HEK293 (cell line): ENCODE data around the gene SENP2.

Source experiments
- GLIS1 ChIP-seq: fragments of 450-650 bp; formaldehyde crosslinking; IDR thresholded peaks from 2 replicates; pipeline ENCODE4 v1.5.1; 2016; ENCODE audit warnings: missing biosample characterization, missing genetic modification characterization
- HOXD13 ChIP-seq: sonication (generic); formaldehyde crosslinking; IDR thresholded peaks from 2 replicates; pipeline ENCODE4 v1.8.0; 2022; ENCODE audit warnings: missing genetic modification reagents, borderline replicate concordance
- KLF10 ChIP-seq: fragments of 450-650 bp; IDR thresholded peaks from 2 replicates; pipeline ENCODE4 v1.5.1; 2018; ENCODE audit warnings: missing biosample characterization, mild to moderate bottlenecking, missing genetic modification characterization
- KLF7 ChIP-seq: fragments of 450-650 bp; formaldehyde crosslinking; IDR thresholded peaks from 2 replicates; pipeline ENCODE4 v1.5.1; 2016; ENCODE audit warnings: missing biosample characterization, missing genetic modification characterization, borderline replicate concordance
- YY1 ChIP-seq: fragments of 450-650 bp; formaldehyde crosslinking; IDR thresholded peaks from 2 replicates; pipeline ENCODE4 v1.5.1; 2018; ENCODE audit warnings: missing biosample characterization, missing genetic modification characterization
- ZBTB48 ChIP-seq: fragments of 450-650 bp; formaldehyde crosslinking; IDR thresholded peaks from 2 replicates; pipeline ENCODE4 v1.5.1; 2016; ENCODE audit warnings: missing biosample characterization, missing genetic modification characterization
- ZFHX2 ChIP-seq: fragments of 450-650 bp; formaldehyde crosslinking; conservative IDR thresholded peaks from 2 replicates; pipeline ENCODE4 v1.5.1; 2016; ENCODE audit warnings: missing biosample characterization, missing genetic modification characterization
- ZFP69B ChIP-seq: fragments of 450-650 bp; formaldehyde crosslinking; IDR thresholded peaks from 2 replicates; pipeline ENCODE4 v1.5.1; 2016; ENCODE audit warnings: missing biosample characterization, missing genetic modification characterization
- ZIC2 ChIP-seq: fragments of 450-650 bp; formaldehyde crosslinking; IDR thresholded peaks from 2 replicates; pipeline ENCODE4 v1.5.1; 2016; ENCODE audit warnings: missing biosample characterization, missing genetic modification characterization
- ZNF112 ChIP-seq: fragments of 450-650 bp; formaldehyde crosslinking; IDR thresholded peaks from 2 replicates; pipeline ENCODE4 v1.5.0; 2017; ENCODE audit warnings: missing biosample characterization, missing genetic modification characterization
- ZNF132 ChIP-seq: fragments of 450-650 bp; formaldehyde crosslinking; IDR thresholded peaks from 2 replicates; pipeline ENCODE4 v1.5.1; 2017; ENCODE audit warnings: missing biosample characterization, missing genetic modification characterization, borderline replicate concordance
- ZNF335 ChIP-seq: fragments of 450-650 bp; formaldehyde crosslinking; conservative IDR thresholded peaks from 2 replicates; pipeline ENCODE4 v1.5.1; 2016; ENCODE audit warnings: missing biosample characterization, missing genetic modification characterization
- ZNF394 ChIP-seq: fragments of 450-650 bp; formaldehyde crosslinking; IDR thresholded peaks from 2 replicates; pipeline ENCODE4 v1.5.1; 2016; ENCODE audit warnings: missing biosample characterization, missing genetic modification characterization, mild to moderate bottlenecking, moderate library complexity, borderline replicate concordance
- ZNF404 ChIP-seq: fragments of 450-650 bp; formaldehyde crosslinking; IDR thresholded peaks from 2 replicates; pipeline ENCODE4 v1.5.1; 2017; ENCODE audit warnings: missing biosample characterization, missing genetic modification characterization
- ZNF48 ChIP-seq: fragments of 450-650 bp; formaldehyde crosslinking; IDR thresholded peaks from 2 replicates; pipeline ENCODE4 v1.5.1; 2016; ENCODE audit warnings: missing biosample characterization, missing genetic modification characterization
- ZNF555 ChIP-seq: fragments of 450-650 bp; formaldehyde crosslinking; conservative IDR thresholded peaks from 2 replicates; pipeline ENCODE4 v1.5.1; 2017; ENCODE audit warnings: missing biosample characterization, mild to moderate bottlenecking, missing genetic modification characterization, inconsistent platforms
- ZNF560 ChIP-seq: fragments of 450-650 bp; formaldehyde crosslinking; IDR thresholded peaks from 2 replicates; pipeline ENCODE4 v1.5.1; 2017; ENCODE audit warnings: missing biosample characterization, missing genetic modification characterization, borderline replicate concordance
- ZNF585B ChIP-seq: fragments of 450-650 bp; formaldehyde crosslinking; IDR thresholded peaks from 2 replicates; pipeline ENCODE4 v1.5.1; 2016; ENCODE audit warnings: missing biosample characterization, missing genetic modification characterization
- ZNF596 ChIP-seq: fragments of 450-650 bp; IDR thresholded peaks from 2 replicates; pipeline ENCODE4 v1.5.0; 2018; ENCODE audit warnings: missing biosample characterization, mild to moderate bottlenecking, missing genetic modification characterization, moderate library complexity
- ZNF621 ChIP-seq: fragments of 450-650 bp; formaldehyde crosslinking; IDR thresholded peaks from 2 replicates; pipeline ENCODE4 v1.5.1; 2017; ENCODE audit warnings: missing biosample characterization, missing genetic modification characterization
- ZNF658 ChIP-seq: fragments of 450-650 bp; formaldehyde crosslinking; IDR thresholded peaks from 2 replicates; pipeline ENCODE4; 2016; ENCODE audit warnings: missing biosample characterization, missing genetic modification characterization
- ZNF76 ChIP-seq: fragments of 450-650 bp; formaldehyde crosslinking; IDR thresholded peaks from 2 replicates; pipeline ENCODE4; 2016; ENCODE audit warnings: low read depth, missing biosample characterization, missing genetic modification characterization, borderline replicate concordance
- ZNF830 ChIP-seq: fragments of 450-650 bp; IDR thresholded peaks from 2 replicates; pipeline ENCODE4 v1.5.0; 2018; ENCODE audit warnings: missing biosample characterization, missing genetic modification characterization, low read depth, mild to moderate bottlenecking, moderate library complexity
- TF ChIP-seq, protein P1 (sequence below): fragments of 450-650 bp; formaldehyde crosslinking; IDR thresholded peaks from 2 replicates; pipeline ENCODE4 v1.5.1; 2016; ENCODE audit warnings: missing biosample characterization, missing genetic modification characterization, borderline replicate concordance
- TF ChIP-seq, protein P2 (sequence below): fragments of 450-650 bp; formaldehyde crosslinking; IDR thresholded peaks from 2 replicates; pipeline ENCODE4 v1.5.1; 2016; ENCODE audit warnings: missing biosample characterization, missing genetic modification characterization
- TF ChIP-seq, protein P3 (sequence below): fragments of 450-650 bp; formaldehyde crosslinking; IDR thresholded peaks from 2 replicates; pipeline ENCODE4 v1.5.1; 2016; ENCODE audit warnings: missing biosample characterization, missing genetic modification characterization
- TF ChIP-seq, protein P4 (sequence below): fragments of 450-650 bp; formaldehyde crosslinking; IDR thresholded peaks from 2 replicates; pipeline ENCODE4 v1.5.1; 2017; ENCODE audit warnings: missing biosample characterization, missing genetic modification characterization
- TF ChIP-seq, protein P5 (sequence below): fragments of 450-650 bp; formaldehyde crosslinking; IDR thresholded peaks from 2 replicates; pipeline ENCODE4 v1.5.1; 2016; ENCODE audit warnings: missing biosample characterization, missing genetic modification characterization
- TF ChIP-seq, protein P6 (sequence below): fragments of 450-650 bp; formaldehyde crosslinking; IDR thresholded peaks from 2 replicates; pipeline ENCODE4 v1.5.1; 2016; ENCODE audit warnings: missing biosample characterization, missing genetic modification characterization

Gene SENP2

DNA sequence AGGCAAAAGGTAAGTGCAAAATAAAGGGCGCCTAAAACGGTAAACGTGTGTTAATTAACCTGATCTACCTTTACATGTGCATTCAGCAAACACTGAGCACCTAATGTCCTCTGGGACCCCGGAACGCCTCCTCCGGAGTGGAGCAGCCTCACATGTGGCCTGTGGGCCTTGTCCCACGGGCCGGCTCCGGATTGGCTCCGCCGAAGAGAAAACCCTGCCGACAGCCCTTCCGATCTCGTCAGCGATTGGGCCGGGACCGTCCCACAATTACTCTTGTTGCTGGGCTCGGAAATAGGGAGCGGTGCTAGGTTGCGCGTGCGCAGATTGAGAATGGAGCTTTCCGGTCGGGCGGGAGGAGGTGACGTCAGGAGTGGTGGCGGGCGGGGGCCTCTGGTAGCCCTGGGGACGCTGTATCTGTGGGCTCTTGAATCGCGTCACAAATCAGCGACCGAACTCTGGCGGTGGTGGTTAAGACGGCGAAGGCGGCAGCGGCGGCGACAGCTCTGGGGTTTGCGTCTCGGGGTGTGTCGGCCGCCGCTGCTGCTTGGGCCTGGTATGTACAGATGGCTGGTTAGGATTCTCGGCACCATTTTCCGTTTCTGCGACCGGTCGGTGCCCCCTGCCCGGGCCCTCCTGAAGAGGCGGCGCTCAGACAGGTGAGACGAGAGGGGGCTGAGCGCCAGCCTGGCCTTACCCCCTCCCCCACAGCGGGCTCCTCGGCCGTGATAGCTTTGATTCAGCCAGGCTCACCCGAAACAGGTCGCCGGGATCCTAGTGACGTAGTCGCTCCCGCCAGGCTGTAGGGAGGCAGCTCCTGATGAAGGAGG lies at the start of gene SENP2 (continued):
- TF ChIP-seq ZNF555 (tag by site-specific recombination) (no peak), HOXD13 (no peak), ZNF658 (tag by site-specific recombination) (no peak), ZNF404 (tag by site-specific recombination) (no peak), ZFP69B (peak; percentile 80; the same call in 1 of the 2 replicates), ZNF335 (peak; percentile 73), ZNF76 (tag by site-specific recombination) (peak; percentile 59; the same call in 1 of the 2 replicates), KLF10 (tag by site-specific recombination) (peak; percentile 99), ZNF585B (no peak), KLF7 (no peak), ZNF132 (tag by site-specific recombination) (no peak), ZBTB48 (tag by site-specific recombination) (0 out of 2 replicates have a peak, but pooled peaks have one; percentile 17), ZNF596 (no peak), ZNF621 (no peak), ZFHX2 (tag by site-specific recombination) (peak; percentile 57), YY1 (tag by site-specific recombination) (no peak), ZIC2 (tag by site-specific recombination) (peak; percentile 7; the same call in 1 of the 2 replicates), ZNF112 (no peak), ZNF830 (tag by site-specific recombination) (no peak), ZNF48 (tag by site-specific recombination) (no peak), ZNF394 (tag by site-specific recombination) (peak; percentile 77; the same call in 1 of the 2 replicates), ZNF560 (tag by site-specific recombination) (no peak), GLIS1 (tag by site-specific recombination) (no peak)
- TF ChIP-seq, protein P1, sequence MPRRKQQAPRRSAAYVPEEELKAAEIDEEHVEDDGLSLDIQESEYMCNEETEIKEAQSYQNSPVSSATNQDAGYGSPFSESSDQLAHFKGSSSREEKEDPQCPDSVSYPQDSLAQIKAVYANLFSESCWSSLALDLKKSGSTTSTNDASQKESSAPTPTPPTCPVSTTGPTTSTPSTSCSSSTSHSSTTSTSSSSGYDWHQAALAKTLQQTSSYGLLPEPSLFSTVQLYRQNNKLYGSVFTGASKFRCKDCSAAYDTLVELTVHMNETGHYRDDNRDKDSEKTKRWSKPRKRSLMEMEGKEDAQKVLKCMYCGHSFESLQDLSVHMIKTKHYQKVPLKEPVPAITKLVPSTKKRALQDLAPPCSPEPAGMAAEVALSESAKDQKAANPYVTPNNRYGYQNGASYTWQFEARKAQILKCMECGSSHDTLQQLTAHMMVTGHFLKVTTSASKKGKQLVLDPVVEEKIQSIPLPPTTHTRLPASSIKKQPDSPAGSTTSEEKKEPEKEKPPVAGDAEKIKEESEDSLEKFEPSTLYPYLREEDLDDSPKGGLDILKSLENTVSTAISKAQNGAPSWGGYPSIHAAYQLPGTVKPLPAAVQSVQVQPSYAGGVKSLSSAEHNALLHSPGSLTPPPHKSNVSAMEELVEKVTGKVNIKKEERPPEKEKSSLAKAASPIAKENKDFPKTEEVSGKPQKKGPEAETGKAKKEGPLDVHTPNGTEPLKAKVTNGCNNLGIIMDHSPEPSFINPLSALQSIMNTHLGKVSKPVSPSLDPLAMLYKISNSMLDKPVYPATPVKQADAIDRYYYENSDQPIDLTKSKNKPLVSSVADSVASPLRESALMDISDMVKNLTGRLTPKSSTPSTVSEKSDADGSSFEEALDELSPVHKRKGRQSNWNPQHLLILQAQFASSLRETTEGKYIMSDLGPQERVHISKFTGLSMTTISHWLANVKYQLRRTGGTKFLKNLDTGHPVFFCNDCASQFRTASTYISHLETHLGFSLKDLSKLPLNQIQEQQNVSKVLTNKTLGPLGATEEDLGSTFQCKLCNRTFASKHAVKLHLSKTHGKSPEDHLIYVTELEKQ (tag by site-specific recombination), result 0 out of 2 replicates have a peak, but pooled peaks have one; percentile 9
- TF ChIP-seq, protein P2, sequence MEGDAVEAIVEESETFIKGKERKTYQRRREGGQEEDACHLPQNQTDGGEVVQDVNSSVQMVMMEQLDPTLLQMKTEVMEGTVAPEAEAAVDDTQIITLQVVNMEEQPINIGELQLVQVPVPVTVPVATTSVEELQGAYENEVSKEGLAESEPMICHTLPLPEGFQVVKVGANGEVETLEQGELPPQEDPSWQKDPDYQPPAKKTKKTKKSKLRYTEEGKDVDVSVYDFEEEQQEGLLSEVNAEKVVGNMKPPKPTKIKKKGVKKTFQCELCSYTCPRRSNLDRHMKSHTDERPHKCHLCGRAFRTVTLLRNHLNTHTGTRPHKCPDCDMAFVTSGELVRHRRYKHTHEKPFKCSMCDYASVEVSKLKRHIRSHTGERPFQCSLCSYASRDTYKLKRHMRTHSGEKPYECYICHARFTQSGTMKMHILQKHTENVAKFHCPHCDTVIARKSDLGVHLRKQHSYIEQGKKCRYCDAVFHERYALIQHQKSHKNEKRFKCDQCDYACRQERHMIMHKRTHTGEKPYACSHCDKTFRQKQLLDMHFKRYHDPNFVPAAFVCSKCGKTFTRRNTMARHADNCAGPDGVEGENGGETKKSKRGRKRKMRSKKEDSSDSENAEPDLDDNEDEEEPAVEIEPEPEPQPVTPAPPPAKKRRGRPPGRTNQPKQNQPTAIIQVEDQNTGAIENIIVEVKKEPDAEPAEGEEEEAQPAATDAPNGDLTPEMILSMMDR (tag by site-specific recombination), result 0 out of 2 replicates have a peak, but pooled peaks have one; percentile 22
- TF ChIP-seq, protein P3, sequence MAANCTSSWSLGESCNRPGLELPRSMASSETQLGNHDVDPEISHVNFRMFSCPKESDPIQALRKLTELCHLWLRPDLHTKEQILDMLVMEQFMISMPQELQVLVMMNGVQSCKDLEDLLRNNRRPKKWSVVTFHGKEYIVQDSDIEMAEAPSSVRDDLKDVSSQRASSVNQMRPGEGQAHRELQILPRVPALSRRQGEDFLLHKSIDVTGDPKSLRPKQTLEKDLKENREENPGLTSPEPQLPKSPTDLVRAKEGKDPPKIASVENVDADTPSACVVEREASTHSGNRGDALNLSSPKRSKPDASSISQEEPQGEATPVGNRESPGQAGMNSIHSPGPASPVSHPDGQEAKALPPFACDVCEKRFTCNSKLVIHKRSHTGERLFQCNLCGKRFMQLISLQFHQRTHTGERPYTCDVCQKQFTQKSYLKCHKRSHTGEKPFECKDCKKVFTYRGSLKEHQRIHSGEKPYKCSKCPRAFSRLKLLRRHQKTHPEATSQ, result no peak
- TF ChIP-seq, protein P4, sequence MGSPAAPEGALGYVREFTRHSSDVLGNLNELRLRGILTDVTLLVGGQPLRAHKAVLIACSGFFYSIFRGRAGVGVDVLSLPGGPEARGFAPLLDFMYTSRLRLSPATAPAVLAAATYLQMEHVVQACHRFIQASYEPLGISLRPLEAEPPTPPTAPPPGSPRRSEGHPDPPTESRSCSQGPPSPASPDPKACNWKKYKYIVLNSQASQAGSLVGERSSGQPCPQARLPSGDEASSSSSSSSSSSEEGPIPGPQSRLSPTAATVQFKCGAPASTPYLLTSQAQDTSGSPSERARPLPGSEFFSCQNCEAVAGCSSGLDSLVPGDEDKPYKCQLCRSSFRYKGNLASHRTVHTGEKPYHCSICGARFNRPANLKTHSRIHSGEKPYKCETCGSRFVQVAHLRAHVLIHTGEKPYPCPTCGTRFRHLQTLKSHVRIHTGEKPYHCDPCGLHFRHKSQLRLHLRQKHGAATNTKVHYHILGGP (tag by site-specific recombination), result no peak
- TF ChIP-seq, protein P5, sequence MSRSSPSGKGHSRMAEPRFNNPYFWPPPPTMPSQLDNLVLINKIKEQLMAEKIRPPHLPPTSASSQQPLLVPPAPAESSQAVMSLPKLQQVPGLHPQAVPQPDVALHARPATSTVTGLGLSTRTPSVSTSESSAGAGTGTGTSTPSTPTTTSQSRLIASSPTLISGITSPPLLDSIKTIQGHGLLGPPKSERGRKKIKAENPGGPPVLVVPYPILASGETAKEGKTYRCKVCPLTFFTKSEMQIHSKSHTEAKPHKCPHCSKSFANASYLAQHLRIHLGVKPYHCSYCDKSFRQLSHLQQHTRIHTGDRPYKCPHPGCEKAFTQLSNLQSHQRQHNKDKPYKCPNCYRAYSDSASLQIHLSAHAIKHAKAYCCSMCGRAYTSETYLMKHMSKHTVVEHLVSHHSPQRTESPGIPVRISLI (tag by site-specific recombination), result no peak
- TF ChIP-seq, protein P6, sequence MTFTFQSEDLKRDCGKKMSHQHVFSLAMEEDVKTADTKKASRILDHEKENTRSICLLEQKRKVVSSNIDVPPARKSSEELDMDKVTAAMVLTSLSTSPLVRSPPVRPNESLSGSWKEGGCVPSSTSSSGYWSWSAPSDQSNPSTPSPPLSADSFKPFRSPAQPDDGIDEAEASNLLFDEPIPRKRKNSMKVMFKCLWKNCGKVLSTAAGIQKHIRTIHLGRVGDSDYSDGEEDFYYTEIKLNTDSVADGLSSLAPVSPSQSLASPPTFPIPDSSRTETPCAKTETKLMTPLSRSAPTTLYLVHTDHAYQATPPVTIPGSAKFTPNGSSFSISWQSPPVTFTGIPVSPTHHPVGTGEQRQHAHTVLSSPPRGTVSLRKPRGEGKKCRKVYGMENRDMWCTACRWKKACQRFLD (tag by site-specific recombination), result no peak
